Gastrocnemius medialis (tissue), 4 donors: Measurements from ENCODE around the gene SLC25A18. TPM values are rescaled to one million over a fixed set of nuclear protein-coding genes. Genes with fewer than 3 reads are reported as not detected.

Experiments used
- ATAC-seq, 2 donors: fragments of 150-250 bp; one replicate each; pipeline ENCODE4 v1.9.1; 2016
- DNase-seq, 2 donors: peaks; one replicate each; pipeline ENCODE4 v3.0.0-alpha.2; 2019
- H3K27ac ChIP-seq, 4 donors: fragments of 200-600 bp; sonication (generic); 1 replicate in 1 of 4; 2 replicates in 3 of 4; pipeline ENCODE4 v1.5.1; 2016 to 2018; ENCODE audit warnings: mild to moderate bottlenecking in 2 of 4, moderate library complexity in 1 of 4
- H3K27me3 ChIP-seq, 3 donors: fragments of 200-600 bp; sonication (generic) in 2 of 3; 1 replicate in 1 of 3; 2 replicates in 2 of 3; pipeline versions ENCODE4 v1.5.1 to v1.6.0; 2016 to 2019; ENCODE audit warnings: mild to moderate bottlenecking in 1 of 3, moderate library complexity in 1 of 3
- H3K36me3 ChIP-seq, 2 donors: fragments of 200-600 bp; sonication (generic) in 1 of 2; one replicate each; pipeline ENCODE4 v1.5.1; 2017 to 2018
- H3K4me1 ChIP-seq, 2 donors: fragments of 200-600 bp; sonication (generic) in 1 of 2; one replicate each; pipeline ENCODE4 v1.5.1; 2016 to 2017; ENCODE audit warnings: mild to moderate bottlenecking in 2 of 2
- H3K4me3 ChIP-seq, 4 donors: fragments of 200-600 bp; sonication (generic) in 3 of 4; 1 replicate in 1 of 4; 2 replicates in 3 of 4; pipeline ENCODE4 v1.5.1; 2016 to 2019; ENCODE audit warnings: mild to moderate bottlenecking in 2 of 4
- H3K9me3 ChIP-seq, 3 donors: fragments of 200-600 bp; sonication (generic) in 2 of 3; 1 replicate in 1 of 3; 2 replicates in 2 of 3; pipeline ENCODE4 v1.5.1; 2016 to 2019
- CTCF ChIP-seq, 5 experiments: fragments of 450-650 bp in 3 of 5; fragments of 200-600 bp in 2 of 5; sonication (generic) in 2 of 5; IDR thresholded peaks in 4 of 5; conservative IDR thresholded peaks in 1 of 5; 1 replicate in 4 of 5; 2 replicates in 1 of 5; pipeline ENCODE4 v1.5.1; 2016 to 2019; ENCODE audit warnings: antibody characterized with exemption in 5 of 5, mild to moderate bottlenecking in 3 of 5, moderate library complexity in 3 of 5
- POLR2A ChIP-seq, 2 donors: fragments of 450-650 bp; IDR thresholded peaks; one replicate each; pipeline ENCODE4 v1.6.1; 2017; ENCODE audit warnings: antibody characterized with exemption in 2 of 2, mild to moderate bottlenecking in 2 of 2, moderate library complexity in 2 of 2
- in situ Hi-C, 4 donors: fragments of 200-750 bp; cut with MboI; loops; one replicate each; pipeline versions ENCODE4 v1.15.0 to v1.8.0; 2017; ENCODE audit warnings: low sequenced_read_pairs in 4 of 4
- intact Hi-C: fragments of 100-400 bp; cut with DNase I; formaldehyde crosslinking; loops from one replicate; pipeline ENCODE4 v1.15.1; 2023; ENCODE audit warnings: low total_unique reads
- total RNA-seq, 4 donors: library from RNA; depleted of rRNA; stranded (reverse); fragments of >200 nt; gene quantifications; one replicate each; pipeline versions ENCODE4 v1.1.0 to v1.2.3, GENCODE V29; 2016

The SLC25A18 gene
- total RNA-seq, 4 donors from 2014 or later = 9.3 to 22.2 (median 13.3) TPM

GRCh38 chr22:17580441-17581031 lies 17.2 kb downstream of the SLC25A18 start:
- intact Hi-C loops = no loop called here
- TF ChIP-seq CTCF (IDR thresholded peaks at IDR 0.05 in 4 of 5, conservative IDR thresholded peaks at IDR 0.05 in 1 of 5) (no peak), POLR2A (IDR thresholded peaks at IDR 0.05) (no peak)
- ATAC-seq (no peak), DNase-seq (no peak)
- Histone ChIP-seq H3K27ac (no peak overlapping the region), H3K27me3 (no peaks in the 10 kb centered on the region), H3K4me1 (no peaks in the 10 kb centered on the region), H3K36me3 (peaks cover 0 to 5% of the 10 kb centered on the region in 2 donors), H3K4me3 (no peak overlapping the region), H3K9me3 (no peaks in the 10 kb centered on the region)
- in situ Hi-C loops = no loop called here

- H3K27ac ChIP-seq = no peak overlapping the region
- ATAC-seq (no peak), DNase-seq (no peak)
- no peaks in the 10 kb centered on the region for H3K9me3 ChIP-seq
- no peaks in the 10 kb centered on the region for H3K4me1 ChIP-seq
- no peak overlapping the region for H3K4me3 ChIP-seq
- intact Hi-C loops (no loop called here), in situ Hi-C loops (no loop called here)
- TF ChIP-seq CTCF (IDR thresholded peaks at IDR 0.05 in 4 of 5, conservative IDR thresholded peaks at IDR 0.05 in 1 of 5) = no peak
- no peaks in the 10 kb centered on the region for H3K27me3 ChIP-seq
- H3K36me3 ChIP-seq = peaks cover 0 to 5% of the 10 kb centered on the region in 2 donors
These were observed 17.8 kb downstream of the SLC25A18 start for GRCh38 chr22:17581056-17581455.

GRCh38 chr22:17581631-17582030 lies 18.3 kb downstream of the SLC25A18 start:
- H3K4me1 ChIP-seq = peaks cover 2 to 3% of the 10 kb centered on the region in 2 donors
- TF ChIP-seq CTCF (IDR thresholded peaks at IDR 0.05 in 4 of 5, conservative IDR thresholded peaks at IDR 0.05 in 1 of 5) (no peak), POLR2A (IDR thresholded peaks at IDR 0.05) (no peak)
- peaks cover 0 to 5% of the 10 kb centered on the region in 2 donors for H3K36me3 ChIP-seq
- no peak for DNase-seq
- no peak overlapping the region for H3K27ac ChIP-seq
- H3K27me3 ChIP-seq = no peaks in the 10 kb centered on the region
- in situ Hi-C loops = no loop called here
- no peak overlapping the region for H3K4me3 ChIP-seq
- intact Hi-C loops = no loop called here
- H3K9me3 ChIP-seq = no peaks in the 10 kb centered on the region
- no peak for ATAC-seq

GRCh38 chr22:17583151-17583550 lies 19.9 kb downstream of the SLC25A18 start:
- no peak overlapping the region for H3K27ac ChIP-seq
- peaks cover 0 to 18% of the 10 kb centered on the region in 2 donors for H3K36me3 ChIP-seq
- peaks cover 4 to 5% of the 10 kb centered on the region in 2 donors for H3K4me1 ChIP-seq
- no peaks in the 10 kb centered on the region for H3K9me3 ChIP-seq
- H3K27me3 ChIP-seq = no peaks in the 10 kb centered on the region
- H3K4me3 ChIP-seq = no peak overlapping the region
- TF ChIP-seq CTCF (IDR thresholded peaks at IDR 0.05 in 4 of 5, conservative IDR thresholded peaks at IDR 0.05 in 1 of 5) (no peak), POLR2A (IDR thresholded peaks at IDR 0.05) (no peak)
- in situ Hi-C loops = no loop called here
- DNase-seq = no peak
- intact Hi-C loops = no loop called here
- ATAC-seq = no peak
